NCI-H1048 (cell line): ENCODE measurements around the gene SYNPO2.
"Not testable (repeated sequence)": the region's sequence is repeated elsewhere in the genome, so short reads cannot be mapped to it uniquely, and the experiment has no call there.

Experiments used
- DNase-seq: peaks from one replicate; lab custom pipeline; 2025; lab: John Stamatoyannopoulos, UW

Gene SYNPO2

DNA sequence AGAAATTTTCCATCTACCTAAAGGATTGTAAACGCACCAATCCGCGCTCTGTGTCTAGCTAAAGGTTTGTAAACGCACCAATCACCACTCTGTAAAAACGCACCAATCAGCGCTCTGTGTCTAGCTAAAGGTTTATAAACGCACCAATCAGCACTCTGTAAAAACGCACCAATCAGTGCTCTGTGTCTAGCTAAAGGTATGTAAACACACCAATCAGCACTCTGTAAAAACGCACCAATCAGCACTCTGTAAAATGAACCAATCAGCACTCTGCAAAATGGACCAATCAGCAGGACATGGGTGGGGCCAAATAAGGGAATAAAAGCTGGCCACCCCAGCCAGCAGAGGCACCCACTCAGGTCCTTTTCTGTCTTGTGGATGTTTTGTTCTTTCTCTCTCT, 10.1 kb upstream of the SYNPO2 start:
- DNase-seq = not testable (repeated sequence)

GRCh38 chr4:118879409-118879808, 9.2 kb upstream of the SYNPO2 start:
- no peak for DNase-seq

GRCh38 chr4:118881512-118882146, 7.0 kb upstream of the SYNPO2 start:
- no peak for DNase-seq

DNA sequence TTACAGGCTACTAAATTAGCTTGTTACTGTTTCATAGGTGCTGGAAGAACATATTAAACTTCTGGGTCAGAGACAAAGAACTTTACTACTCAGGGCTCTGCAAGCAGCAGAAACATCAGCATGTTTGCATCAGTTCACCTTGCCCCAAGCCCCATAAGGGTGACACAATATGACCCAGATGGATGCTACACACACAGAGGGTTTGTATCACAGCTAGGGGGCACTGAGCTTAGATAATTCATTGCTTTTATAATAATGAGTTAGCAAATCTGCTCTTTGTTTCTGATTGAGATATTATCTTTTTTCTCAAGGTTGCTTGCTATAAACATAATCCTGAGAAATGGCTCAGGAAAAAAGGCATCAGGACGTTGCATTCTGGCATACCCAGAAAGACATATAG, 4.8 kb upstream of the SYNPO2 start:
- DNase-seq = no peak

- DNase-seq = no peak
These were observed 3.9 kb upstream of the SYNPO2 start for GRCh38 chr4:118884716-118885115.

- DNase-seq = no peak
These were observed 648 bp downstream of the SYNPO2 start for GRCh38 chr4:118889312-118889691.

GRCh38 chr4:118894034-118894433, 5.4 kb downstream of the SYNPO2 start:
- DNase-seq = no peak

DNA sequence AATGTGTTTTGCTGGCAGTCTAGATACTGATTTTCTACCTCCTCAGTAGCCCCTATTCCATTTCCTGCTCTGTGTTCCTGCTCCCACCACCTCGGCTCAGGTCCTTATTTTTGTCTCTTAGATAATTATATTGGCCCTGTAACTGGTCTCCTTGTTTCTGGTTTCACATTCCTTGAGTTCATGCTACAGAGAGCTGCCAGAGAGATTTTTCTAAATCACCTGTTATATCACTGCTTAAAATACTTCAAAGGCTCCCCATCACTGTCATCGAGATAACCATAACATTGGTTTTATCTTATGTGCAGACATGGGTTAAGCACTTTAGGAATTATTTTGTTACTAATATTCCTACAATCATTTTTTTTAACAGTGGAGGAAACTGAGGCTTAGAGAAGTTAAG, 9.6 kb downstream of the SYNPO2 start:
- no peak for DNase-seq

DNA sequence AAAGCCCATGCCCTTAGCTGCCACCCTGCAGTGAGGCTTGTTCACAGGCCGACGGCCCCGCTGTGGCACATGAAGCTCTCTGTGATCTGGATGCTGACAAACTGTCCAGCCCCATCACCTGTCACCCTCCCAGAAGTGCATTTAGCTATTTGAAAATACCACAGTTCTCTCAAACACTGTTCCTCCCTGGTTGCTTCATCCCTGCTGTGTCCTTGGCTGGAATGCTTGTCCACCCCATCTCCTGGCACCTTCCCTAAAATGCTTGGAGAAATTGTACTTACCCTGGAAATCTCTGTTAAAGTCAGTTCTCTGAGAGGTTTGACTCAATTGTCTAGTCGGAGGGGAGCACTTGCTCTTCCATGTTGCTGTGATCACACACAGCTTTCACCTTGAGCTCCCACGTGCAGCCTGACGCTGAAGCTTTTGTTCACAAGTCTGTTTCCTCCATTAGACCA, 10.1 kb downstream of the SYNPO2 start:
- DNase-seq = no peak

GRCh38 chr4:118904418-118904817, 15.8 kb downstream of the SYNPO2 start:
- DNase-seq = no peak

DNA sequence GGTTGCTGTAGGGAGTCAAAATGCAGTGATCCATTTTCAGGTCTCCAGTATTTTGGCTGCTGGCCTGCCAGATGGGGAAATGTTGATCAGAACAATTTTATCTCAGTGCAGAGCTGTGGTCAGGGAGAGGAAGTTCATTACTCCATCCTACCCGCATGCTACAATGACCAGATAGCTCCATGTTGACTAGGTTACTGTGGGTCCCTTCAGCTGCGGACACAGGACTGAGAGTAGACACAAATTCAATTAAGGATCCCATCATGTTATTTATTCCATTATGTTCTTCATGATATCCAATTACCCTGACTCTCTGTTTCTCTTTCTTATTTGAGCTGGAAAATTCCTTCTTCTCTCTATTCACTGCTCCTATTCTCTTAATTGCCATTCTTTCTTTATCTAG, 16.3 kb downstream of the SYNPO2 start:
- no peak for DNase-seq

- no peak for DNase-seq
These were observed 16.9 kb downstream of the SYNPO2 start for GRCh38 chr4:118905566-118905965.

DNA sequence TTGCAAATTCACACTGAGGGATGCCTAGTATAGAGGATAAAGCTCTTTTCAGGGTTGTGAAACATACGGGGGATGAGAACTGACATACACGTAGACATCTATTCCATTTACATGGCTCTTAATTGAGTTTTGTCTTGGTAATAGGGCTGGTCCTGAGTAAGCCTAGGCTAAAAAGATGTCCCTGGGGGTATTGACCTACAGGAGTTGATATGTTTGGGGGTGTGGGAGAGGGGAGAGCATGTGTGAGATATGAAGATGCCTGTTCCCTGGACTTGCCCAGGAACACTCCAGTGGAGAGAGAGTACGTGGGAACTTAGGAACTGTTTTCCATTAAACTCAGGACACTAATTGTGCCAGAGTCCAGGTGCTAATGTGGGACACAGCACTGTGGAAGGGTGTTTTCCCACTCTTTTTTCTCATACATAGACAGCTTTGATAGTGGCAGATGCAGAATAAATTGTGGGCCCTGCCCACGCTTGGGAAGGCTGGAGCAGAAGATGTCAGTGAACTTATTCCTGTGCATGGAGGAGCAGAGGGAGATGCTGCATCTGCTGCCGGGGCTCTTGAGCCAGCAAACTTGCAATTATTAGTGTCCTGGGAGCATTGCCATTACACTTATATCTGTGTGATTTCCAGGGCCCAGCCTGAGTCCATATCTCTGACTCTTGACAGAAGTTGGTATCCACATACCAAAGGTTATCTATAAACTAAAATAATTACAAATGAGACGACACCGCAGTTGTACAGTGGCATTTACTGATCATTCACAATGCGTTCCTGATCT, 20.7 kb downstream of the SYNPO2 start:
- no peak for DNase-seq

DNA sequence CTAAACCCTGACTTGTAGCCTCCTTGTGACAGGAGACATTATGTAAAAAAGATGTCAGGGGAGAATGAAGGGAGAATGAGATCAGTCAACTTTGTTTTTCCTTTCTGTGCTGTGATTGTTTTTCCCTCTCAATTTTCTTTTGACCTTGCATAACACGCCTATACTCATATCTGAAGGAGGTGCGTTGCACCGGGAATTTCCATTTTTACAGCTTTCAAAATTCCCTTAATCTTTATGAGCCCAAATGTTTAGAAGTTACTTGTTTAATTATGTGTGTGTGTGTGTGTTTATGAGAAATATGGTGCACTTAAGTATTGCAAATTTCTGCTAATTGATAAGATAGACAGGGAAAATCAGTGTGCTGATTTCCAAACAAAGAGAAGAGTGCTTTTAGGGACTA, 21.6 kb downstream of the SYNPO2 start:
- no peak for DNase-seq

GRCh38 chr4:118911238-118911703, 22.6 kb downstream of the SYNPO2 start:
- no peak for DNase-seq

DNA sequence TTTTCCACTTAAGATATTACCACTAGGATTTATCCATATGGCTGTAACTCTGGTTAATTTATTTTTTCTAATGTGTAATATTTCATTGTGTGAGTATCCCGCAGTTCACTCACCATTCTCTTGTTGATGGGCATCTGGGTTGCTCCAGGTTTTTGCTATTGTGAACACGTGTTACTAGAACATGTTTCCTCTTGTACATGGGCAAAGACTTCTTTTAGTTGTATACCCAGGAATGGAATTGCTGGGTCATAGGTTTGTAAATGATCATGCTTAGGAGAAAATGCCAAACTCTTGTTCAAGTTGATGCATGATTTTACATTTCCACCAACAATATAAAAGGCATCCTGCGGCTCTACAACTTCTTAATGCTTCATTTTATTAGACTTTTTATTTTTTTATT, 26.8 kb downstream of the SYNPO2 start:
- DNase-seq = no peak

- DNase-seq = no peak
These were observed 28.1 kb downstream of the SYNPO2 start for GRCh38 chr4:118916691-118917289.

DNA sequence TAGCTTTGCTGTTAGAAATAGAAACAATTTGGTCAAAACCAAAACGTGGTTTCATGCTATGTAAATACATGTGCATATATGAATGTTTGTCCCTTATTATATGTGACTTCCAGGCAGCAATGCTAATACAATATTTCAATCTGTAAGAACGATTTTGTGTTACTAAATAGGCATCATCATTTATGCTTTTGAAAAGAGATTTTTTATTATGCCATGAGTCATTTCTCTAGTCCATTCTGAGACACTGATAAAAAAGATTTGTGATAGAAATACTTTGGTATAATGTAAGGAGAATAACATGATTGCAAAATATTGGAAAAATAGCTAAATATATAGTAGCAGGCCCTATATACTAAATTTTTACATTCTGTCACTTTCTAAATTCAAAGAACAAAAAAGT, 28.9 kb downstream of the SYNPO2 start:
- no peak for DNase-seq

DNA sequence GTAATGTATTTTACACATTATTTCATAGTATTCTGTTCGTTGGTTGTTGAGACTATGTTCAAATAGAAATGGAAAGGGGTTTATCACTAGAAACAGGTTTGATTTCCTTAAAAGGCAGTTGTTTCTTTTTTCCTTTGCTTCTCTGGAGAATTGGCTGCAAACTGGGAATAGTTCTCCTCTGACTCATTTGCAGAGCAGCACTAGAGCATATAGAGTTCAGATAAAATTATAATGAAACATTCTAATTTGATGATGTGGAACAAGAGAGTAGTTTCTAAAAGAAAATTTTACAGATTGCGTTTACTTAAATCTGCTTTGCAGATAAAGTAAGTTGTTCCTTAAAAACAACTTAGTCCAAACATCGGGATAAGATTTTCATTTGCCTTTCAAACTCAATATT, 29.7 kb downstream of the SYNPO2 start:
- no peak for DNase-seq

DNA sequence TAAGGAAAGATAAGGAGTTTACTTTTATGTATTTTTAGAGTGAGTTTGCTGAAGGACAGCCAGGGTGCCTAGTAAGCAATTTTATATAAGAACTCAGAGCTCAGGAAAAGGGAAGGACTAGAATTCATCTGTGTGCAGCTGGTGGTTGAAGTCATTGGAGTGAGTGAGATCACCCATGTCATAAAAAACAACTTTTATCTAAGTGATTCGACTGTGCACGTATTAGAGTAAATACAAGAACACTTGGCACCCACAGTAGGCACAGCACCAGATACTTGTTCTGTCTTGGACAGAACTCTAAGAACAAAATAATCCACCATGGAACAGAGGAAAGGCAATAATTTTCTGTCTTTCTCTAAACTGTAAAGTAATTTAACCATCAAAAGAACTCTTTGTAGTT, 31.6 kb downstream of the SYNPO2 start:
- no peak for DNase-seq

- DNase-seq = no peak
These were observed 33.1 kb downstream of the SYNPO2 start for GRCh38 chr4:118921786-118922185.

DNA sequence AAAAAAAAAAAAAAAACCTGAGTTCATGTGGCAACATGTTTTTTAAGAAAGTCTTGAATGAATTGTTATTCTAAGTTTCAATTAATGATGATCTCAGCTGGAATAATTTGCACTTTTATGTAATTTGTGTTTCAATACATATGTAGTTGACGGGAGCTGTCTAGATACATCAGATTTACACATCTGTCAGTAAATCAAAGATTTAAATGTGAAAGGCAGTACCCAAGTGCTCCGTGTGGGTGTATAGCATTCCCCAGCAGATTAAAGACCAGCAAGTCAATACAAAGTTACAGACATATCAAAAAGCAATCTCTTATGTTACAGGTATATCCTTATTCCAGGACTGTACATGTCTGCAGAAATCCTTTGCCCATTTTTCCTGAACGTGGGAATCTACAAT, 35.2 kb downstream of the SYNPO2 start:
- no peak for DNase-seq

- DNase-seq = no peak
These were observed 39.3 kb downstream of the SYNPO2 start for GRCh38 chr4:118927974-118928373.
